ENCODE data around the gene CAMK1D. TPM values are rescaled to one million over a fixed set of nuclear protein-coding genes. Genes with fewer than 3 reads are reported as not detected.
A peak's percentile ranks its signal among the peaks of the same experiment; 100 is the strongest.

Gene CAMK1D
- total RNA-seq, 3 donors from 2014 or later, result 4.4 to 17.3 (median 5.2) TPM

- TF ChIP-seq POLR2A (IDR thresholded peaks at IDR 0.05), result no peak
- no peak for TF ChIP-seq CTCF (IDR thresholded peaks at IDR 0.05)
- no peak for TF ChIP-seq POLR2AphosphoS5 (IDR thresholded peaks at IDR 0.05)
- Histone ChIP-seq H3K27me3 (no peaks in the 10 kb centered on the region), H3K36me3 (no peaks in the 10 kb centered on the region), H3K4me3 (no peak overlapping the region), H3K27ac (no peak overlapping the region), H3K9me3 (no peaks in the 10 kb centered on the region), H3K4me1 (no peaks in the 10 kb centered on the region)
- intact Hi-C loops (cut with DNase I; ENCODE audit: low total_unique reads), result no loop called here
- DNase-seq (ENCODE audit: low spot score in 2 of 2), result no peak
Observed at GRCh38 chr10:12726971-12727831, 377.9 kb downstream of the CAMK1D start.

- no peak for DNase-seq (ENCODE audit: low spot score in 2 of 2)
- TF ChIP-seq POLR2AphosphoS5 (IDR thresholded peaks at IDR 0.05) (no peak), POLR2A (IDR thresholded peaks at IDR 0.05) (no peak), CTCF (IDR thresholded peaks at IDR 0.05) (no peak)
- H3K9me3 ChIP-seq, result no peaks in the 10 kb centered on the region
- no peaks in the 10 kb centered on the region for H3K4me1 ChIP-seq
- H3K27me3 ChIP-seq, result no peaks in the 10 kb centered on the region
- H3K4me3 ChIP-seq, result no peak overlapping the region
- no peak overlapping the region for H3K27ac ChIP-seq
- intact Hi-C loops (cut with DNase I; ENCODE audit: low total_unique reads), result no loop called here
- H3K36me3 ChIP-seq, result no peaks in the 10 kb centered on the region
Observed at GRCh38 chr10:12727832-12728215, 378.5 kb downstream of the CAMK1D start.

GRCh38 chr10:12728494-12728893, 379.1 kb downstream of the CAMK1D start:
- Histone ChIP-seq H3K36me3 (no peaks in the 10 kb centered on the region), H3K4me3 (no peak overlapping the region), H3K27ac (no peak overlapping the region), H3K9me3 (no peaks in the 10 kb centered on the region), H3K4me1 (no peaks in the 10 kb centered on the region), H3K27me3 (no peaks in the 10 kb centered on the region)
- intact Hi-C loops (cut with DNase I; ENCODE audit: low total_unique reads), result no loop called here
- TF ChIP-seq CTCF (IDR thresholded peaks at IDR 0.05) (no peak), POLR2A (IDR thresholded peaks at IDR 0.05) (no peak), POLR2AphosphoS5 (IDR thresholded peaks at IDR 0.05) (no peak)
- no peak for DNase-seq (ENCODE audit: low spot score in 2 of 2)

- TF ChIP-seq POLR2AphosphoS5 (IDR thresholded peaks at IDR 0.05) (no peak), POLR2A (IDR thresholded peaks at IDR 0.05) (no peak), CTCF (IDR thresholded peaks at IDR 0.05) (no peak)
- H3K36me3 ChIP-seq, result no peaks in the 10 kb centered on the region
- H3K4me1 ChIP-seq, result no peaks in the 10 kb centered on the region
- no peaks in the 10 kb centered on the region for H3K27me3 ChIP-seq
- intact Hi-C loops (cut with DNase I; ENCODE audit: low total_unique reads), result no loop called here
- no peaks in the 10 kb centered on the region for H3K9me3 ChIP-seq
- no peak for DNase-seq (ENCODE audit: low spot score in 2 of 2)
- peak overlapping the region in 1 of 2 donors; percentile 72 for H3K27ac ChIP-seq
- no peak overlapping the region for H3K4me3 ChIP-seq
Observed at GRCh38 chr10:12729885-12730284, 380.5 kb downstream of the CAMK1D start.

GRCh38 chr10:12730809-12731519, 381.6 kb downstream of the CAMK1D start:
- no peak for TF ChIP-seq POLR2A (IDR thresholded peaks at IDR 0.05)
- TF ChIP-seq POLR2AphosphoS5 (IDR thresholded peaks at IDR 0.05), result peak in 1 of 3 donors; percentile 19
- TF ChIP-seq CTCF (IDR thresholded peaks at IDR 0.05), result no peak
- DNase-seq (ENCODE audit: low spot score in 2 of 2), result no peak
- intact Hi-C loops (cut with DNase I; ENCODE audit: low total_unique reads), result no loop called here
- no peaks in the 10 kb centered on the region for H3K27me3 ChIP-seq
- H3K4me1 ChIP-seq, result no peaks in the 10 kb centered on the region
- H3K27ac ChIP-seq, result peak overlapping the region in 1 of 2 donors; percentile 72
- no peaks in the 10 kb centered on the region for H3K9me3 ChIP-seq
- H3K36me3 ChIP-seq, result no peaks in the 10 kb centered on the region
- H3K4me3 ChIP-seq, result peak overlapping the region; percentile 4 to 50 (median 11)

Measured in breast epithelium (tissue), 4 donors.